ENCODE data around the gene ADAMTSL5. TPM values are rescaled to one million over a fixed set of nuclear protein-coding genes. Genes with fewer than 3 reads are reported as not detected.
A peak's percentile ranks its signal among the peaks of the same experiment; 100 is the strongest.

ADAMTSL5 gene
- total and polyA plus RNA-seq, 2 of the 13 experiments (the other 11 are each of a cell fraction or from before 2014, with no cell fraction given), result 0.60 to 2.7 TPM

DNA sequence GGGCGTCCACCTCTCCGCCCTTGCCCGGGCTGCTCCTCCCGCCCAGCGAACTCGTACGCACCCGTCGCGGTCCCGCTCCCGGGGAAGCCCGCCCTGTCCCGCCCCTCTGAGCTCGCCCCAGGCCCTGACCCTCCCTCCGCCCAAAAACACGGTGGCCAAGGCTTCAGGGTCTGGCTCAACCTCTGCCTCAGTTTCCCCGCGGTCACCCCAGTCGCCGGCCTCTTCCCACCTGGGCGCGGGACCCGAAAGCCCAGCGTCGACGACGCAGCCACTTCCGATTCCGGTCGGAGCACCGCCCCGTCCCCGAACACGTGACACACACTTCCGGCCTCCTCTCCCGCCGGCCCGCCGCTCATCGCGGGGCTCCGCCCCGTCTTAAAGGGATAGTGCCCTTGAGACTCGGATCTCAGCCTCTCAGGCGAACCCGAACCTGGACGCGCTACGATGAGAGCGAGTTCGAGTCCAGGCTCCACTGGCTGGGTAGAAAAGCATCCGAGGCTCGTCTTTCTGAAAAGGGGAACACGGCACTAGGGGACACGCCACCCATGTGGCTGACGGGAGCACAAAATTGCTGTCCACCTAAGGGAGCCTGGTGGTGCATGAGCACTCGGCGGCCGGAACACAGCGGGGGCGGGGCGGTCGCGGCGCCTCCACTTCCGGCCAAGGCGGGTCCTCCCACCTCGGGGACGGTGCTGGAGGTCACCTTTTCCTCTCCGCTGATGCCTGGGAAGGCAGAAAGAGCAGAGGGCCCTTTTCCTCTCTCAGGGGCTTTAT lies 33.7 kb downstream of the ADAMTSL5 start, which contains the start of gene C19orf25 (continued):
- peak; percentile 47; the same call in 1 of the 2 replicates for TF ChIP-seq ARHGAP35 (CRISPR knock-in tag; IDR thresholded peaks at IDR 0.05; ENCODE audit: borderline replicate concordance)
- no peak for TF ChIP-seq SOX13 (IDR thresholded peaks at IDR 0.05)
- peak in 1 of 2 experiments; percentile 42; a peak in 2 of 4 replicates for TF ChIP-seq SOX13 (CRISPR knock-in tag; conservative IDR thresholded peaks at IDR 0.05 in 1 of 2, IDR thresholded peaks at IDR 0.05 in 1 of 2)
- TF ChIP-seq, protein P1, sequence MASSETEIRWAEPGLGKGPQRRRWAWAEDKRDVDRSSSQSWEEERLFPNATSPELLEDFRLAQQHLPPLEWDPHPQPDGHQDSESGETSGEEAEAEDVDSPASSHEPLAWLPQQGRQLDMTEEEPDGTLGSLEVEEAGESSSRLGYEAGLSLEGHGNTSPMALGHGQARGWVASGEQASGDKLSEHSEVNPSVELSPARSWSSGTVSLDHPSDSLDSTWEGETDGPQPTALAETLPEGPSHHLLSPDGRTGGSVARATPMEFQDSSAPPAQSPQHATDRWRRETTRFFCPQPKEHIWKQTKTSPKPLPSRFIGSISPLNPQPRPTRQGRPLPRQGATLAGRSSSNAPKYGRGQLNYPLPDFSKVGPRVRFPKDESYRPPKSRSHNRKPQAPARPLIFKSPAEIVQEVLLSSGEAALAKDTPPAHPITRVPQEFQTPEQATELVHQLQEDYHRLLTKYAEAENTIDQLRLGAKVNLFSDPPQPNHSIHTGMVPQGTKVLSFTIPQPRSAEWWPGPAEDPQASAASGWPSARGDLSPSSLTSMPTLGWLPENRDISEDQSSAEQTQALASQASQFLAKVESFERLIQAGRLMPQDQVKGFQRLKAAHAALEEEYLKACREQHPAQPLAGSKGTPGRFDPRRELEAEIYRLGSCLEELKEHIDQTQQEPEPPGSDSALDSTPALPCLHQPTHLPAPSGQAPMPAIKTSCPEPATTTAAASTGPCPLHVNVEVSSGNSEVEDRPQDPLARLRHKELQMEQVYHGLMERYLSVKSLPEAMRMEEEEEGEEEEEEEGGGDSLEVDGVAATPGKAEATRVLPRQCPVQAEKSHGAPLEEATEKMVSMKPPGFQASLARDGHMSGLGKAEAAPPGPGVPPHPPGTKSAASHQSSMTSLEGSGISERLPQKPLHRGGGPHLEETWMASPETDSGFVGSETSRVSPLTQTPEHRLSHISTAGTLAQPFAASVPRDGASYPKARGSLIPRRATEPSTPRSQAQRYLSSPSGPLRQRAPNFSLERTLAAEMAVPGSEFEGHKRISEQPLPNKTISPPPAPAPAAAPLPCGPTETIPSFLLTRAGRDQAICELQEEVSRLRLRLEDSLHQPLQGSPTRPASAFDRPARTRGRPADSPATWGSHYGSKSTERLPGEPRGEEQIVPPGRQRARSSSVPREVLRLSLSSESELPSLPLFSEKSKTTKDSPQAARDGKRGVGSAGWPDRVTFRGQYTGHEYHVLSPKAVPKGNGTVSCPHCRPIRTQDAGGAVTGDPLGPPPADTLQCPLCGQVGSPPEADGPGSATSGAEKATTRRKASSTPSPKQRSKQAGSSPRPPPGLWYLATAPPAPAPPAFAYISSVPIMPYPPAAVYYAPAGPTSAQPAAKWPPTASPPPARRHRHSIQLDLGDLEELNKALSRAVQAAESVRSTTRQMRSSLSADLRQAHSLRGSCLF (CRISPR knock-in tag; IDR thresholded peaks at IDR 0.05; ENCODE audit: borderline replicate concordance), result no peak
- TF ChIP-seq, protein P2, sequence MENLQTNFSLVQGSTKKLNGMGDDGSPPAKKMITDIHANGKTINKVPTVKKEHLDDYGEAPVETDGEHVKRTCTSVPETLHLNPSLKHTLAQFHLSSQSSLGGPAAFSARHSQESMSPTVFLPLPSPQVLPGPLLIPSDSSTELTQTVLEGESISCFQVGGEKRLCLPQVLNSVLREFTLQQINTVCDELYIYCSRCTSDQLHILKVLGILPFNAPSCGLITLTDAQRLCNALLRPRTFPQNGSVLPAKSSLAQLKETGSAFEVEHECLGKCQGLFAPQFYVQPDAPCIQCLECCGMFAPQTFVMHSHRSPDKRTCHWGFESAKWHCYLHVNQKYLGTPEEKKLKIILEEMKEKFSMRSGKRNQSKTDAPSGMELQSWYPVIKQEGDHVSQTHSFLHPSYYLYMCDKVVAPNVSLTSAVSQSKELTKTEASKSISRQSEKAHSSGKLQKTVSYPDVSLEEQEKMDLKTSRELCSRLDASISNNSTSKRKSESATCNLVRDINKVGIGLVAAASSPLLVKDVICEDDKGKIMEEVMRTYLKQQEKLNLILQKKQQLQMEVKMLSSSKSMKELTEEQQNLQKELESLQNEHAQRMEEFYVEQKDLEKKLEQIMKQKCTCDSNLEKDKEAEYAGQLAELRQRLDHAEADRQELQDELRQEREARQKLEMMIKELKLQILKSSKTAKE (CRISPR knock-in tag; IDR thresholded peaks at IDR 0.05; ENCODE audit: borderline replicate concordance), result 0 out of 2 replicates have a peak, but pooled peaks have one; percentile 17
- no peak for TF ChIP-seq CHCHD3 (CRISPR knock-in tag; IDR thresholded peaks at IDR 0.05)
- no peak for TF ChIP-seq IKZF1 (IDR thresholded peaks at IDR 0.05)
- TF ChIP-seq FOXA3 (CRISPR knock-in tag; IDR thresholded peaks at IDR 0.05), result no peak
- peak; percentile 58; the same call in 1 of the 2 replicates for TF ChIP-seq ZKSCAN5 (CRISPR knock-in tag; IDR thresholded peaks at IDR 0.05)
- TF ChIP-seq ZNF317 (CRISPR knock-in tag; IDR thresholded peaks at IDR 0.05), result no peak
- peak; percentile 53; the same call in 1 of the 2 replicates for TF ChIP-seq SOX5 (CRISPR knock-in tag; IDR thresholded peaks at IDR 0.05; ENCODE audit: borderline replicate concordance)
- TF ChIP-seq DPF2 (CRISPR knock-in tag; IDR thresholded peaks at IDR 0.05; ENCODE audit: borderline replicate concordance, low read depth), result no peak
- no peak for TF ChIP-seq NCOA5 (CRISPR knock-in tag; IDR thresholded peaks at IDR 0.05)
- TF ChIP-seq RXRA (CRISPR knock-in tag; IDR thresholded peaks at IDR 0.05), result peak; percentile 39
- TF ChIP-seq ZBTB20 (CRISPR knock-in tag; IDR thresholded peaks at IDR 0.05; ENCODE audit: borderline replicate concordance, low read depth), result no peak; the same call in 1 of the 2 replicates
- TF ChIP-seq SYNCRIP (IDR thresholded peaks at IDR 0.05; ENCODE audit: insufficient read depth, low read depth, low read length), result no peak
- 0 out of 2 replicates have a peak, but pooled peaks have one; percentile 32 for TF ChIP-seq GZF1 (CRISPR knock-in tag; IDR thresholded peaks at IDR 0.05)
- TF ChIP-seq ZNF235 (CRISPR knock-in tag; IDR thresholded peaks at IDR 0.05; ENCODE audit: borderline replicate concordance), result no peak

Measured in HepG2 (cell line).